HL-60 (cell line): ENCODE data around the gene PANX2.

ENCODE experiments used
- CTCF ChIP-seq: IDR thresholded peaks from one replicate; pipeline ENCODE4 v1.5.1; 2011; ENCODE audit warnings: low read length, control low read depth, inconsistent platforms; ENCODE audit not compliant: insufficient read depth
- GABPA ChIP-seq: IDR thresholded peaks from 2 replicates; pipeline ENCODE4 v1.6.1; 2012; ENCODE audit warnings: low read depth
- POLR2AphosphoS5 ChIP-seq: IDR thresholded peaks from 2 replicates; pipeline ENCODE4 v1.6.1; 2012; ENCODE audit warnings: low read depth
- REST ChIP-seq: IDR thresholded peaks from 2 replicates; pipeline ENCODE4 v1.6.1; 2012; ENCODE audit warnings: low read depth; ENCODE audit not compliant: insufficient replicate concordance

GRCh38 chr22:50169774-50170341 lies 673 bp upstream of the PANX2 start:
- TF ChIP-seq GABPA (no peak), CTCF (no peak), POLR2AphosphoS5 (no peak), REST (no peak)
